ENCODE results near the gene S100A5.

S100A5 gene

DNA sequence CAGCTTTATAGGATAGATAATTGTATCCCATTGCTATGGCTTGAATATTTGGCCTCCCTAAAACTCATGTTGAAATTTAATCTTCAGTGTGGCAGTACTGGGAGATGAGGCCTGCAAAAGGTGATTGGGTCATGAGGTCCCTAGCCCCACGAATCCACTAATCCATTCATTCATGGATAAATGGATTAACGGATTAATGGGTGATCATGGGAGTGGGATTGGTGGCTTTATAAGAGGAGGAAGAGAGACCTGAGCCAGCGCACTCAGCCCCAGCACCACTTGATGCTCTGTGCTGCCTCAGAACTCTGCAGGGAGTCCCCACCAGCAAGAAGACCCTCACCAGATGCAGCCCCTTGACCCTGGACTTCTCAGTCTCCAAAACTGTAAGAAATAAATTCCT lies 37.0 kb downstream of the S100A5 start:
- no peak for DNase-seq

DNA sequence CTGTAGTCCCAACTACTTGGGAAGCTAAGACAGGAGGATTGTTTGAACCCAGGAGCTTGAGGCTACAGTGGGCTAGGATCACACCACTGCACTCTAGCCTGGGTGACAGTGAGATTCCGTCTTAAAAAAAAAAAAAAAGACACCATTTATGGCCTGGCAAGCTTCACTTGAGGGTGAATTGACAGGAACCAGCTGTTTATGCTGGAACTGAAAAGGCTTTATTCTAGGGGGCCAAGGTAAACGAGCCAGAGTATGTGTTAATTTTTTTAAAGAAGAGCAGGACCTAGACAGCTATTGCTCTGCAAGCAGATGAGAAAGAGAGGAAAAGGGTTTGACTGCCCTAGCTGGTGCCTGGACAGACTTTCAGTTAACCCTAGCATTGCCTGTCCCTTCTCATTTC lies 42.0 kb downstream of the S100A5 start:
- DNase-seq = no peak

DNA sequence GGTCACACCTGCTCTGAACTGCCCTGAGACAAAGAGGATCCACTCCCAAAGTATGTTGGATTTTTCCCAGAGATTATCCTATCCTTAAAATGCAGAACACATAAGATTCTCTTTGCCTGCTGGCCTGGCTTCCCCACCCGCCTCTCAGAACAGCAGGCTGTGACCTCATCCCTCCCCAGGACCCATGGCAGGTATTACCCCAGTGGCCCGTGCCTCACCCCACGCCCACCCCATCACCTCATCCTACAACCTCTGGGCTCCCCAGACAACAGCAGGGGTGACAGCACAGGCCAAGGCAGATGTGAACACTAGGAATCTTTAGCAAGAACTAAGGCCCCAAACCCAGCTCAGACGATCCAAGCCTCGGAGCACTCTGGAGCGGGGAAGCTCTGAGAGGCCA lies 45.2 kb downstream of the S100A5 start:
- no peak for DNase-seq

DNA sequence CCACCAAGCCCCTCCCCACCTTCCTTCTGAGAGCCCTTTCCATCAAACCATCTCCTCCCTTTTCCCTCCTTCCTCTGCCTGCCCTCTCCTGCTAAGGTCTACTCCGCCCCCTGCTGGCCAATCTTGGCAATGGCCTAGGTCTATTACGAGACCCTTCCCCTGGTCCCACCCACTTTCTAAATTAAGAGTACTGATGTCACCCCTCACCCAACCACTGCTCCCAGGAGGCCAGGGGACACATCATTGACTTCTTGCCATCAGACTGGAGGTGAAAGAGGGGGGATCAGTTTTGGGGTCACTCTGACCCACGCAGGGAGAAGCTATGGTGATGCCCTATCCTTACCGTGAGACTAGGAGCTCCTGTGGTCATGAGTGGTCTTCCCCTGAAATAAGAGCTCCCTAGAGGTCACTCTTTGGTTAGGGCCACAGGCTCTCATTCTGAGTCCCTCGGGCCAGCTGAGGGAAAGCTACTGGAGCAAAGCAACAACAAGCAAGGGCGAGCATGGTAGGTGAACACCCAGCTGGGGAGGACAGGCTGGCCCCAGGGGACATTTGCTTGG lies 45.7 kb downstream of the S100A5 start:
- DNase-seq = peak; percentile 71

GRCh38 chr1:153493343-153493960 lies 47.3 kb downstream of the S100A5 start:
- DNase-seq = no peak

- peak; percentile 55 for DNase-seq
These were observed 50.3 kb downstream of the S100A5 start for GRCh38 chr1:153490272-153491051.

DNA sequence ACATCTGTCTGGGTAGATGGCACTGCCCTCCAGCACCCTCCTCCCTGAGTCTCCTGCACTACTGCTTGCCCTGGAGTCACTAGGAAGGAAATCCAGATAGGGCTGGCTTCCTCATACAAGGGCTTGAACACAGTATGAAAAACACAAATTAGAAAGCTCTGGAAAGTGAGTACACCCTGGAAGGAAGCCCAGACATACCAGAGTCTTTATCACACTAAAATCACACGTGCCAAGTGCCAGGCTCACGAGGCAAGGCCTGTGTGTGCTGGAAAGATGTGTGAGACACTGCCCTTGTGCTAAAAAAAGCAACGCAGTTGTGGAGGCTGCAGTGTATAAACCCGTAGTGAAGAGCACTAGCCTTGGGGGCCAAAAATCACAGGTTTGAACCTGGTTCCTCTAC lies 52.0 kb downstream of the S100A5 start:
- no peak for DNase-seq

DNA sequence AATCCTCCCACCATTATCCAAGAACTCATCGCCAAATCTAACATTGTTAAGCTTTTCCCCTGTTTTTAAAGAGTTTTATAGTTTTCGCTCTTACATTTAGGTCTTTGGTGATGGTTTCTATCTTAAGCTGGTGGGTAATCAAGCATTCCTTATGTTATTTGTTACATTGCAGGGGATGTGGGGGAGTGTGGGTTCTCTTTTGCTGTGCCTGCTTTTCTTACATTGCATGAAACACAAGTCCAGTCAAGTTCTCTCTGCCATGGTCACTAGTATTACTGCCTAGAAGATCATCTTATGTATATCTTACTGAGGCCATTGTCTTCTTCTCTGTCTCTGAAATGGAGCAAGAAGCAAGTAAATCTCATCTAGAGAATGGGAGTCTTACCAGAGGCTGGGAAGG lies 53.0 kb downstream of the S100A5 start:
- no peak for DNase-seq

All from NCI-H2171 (cell line).